Middle frontal gyrus (tissue), 1 donor: Measurements from ENCODE around the gene TMEM178B.

Source experiments
- DNase-seq: peaks from one replicate; pipeline ENCODE4 v3.0.0-alpha.2; 2015; ENCODE audit warnings: low spot score; ENCODE audit errors: extremely low spot score

Gene TMEM178B

DNA sequence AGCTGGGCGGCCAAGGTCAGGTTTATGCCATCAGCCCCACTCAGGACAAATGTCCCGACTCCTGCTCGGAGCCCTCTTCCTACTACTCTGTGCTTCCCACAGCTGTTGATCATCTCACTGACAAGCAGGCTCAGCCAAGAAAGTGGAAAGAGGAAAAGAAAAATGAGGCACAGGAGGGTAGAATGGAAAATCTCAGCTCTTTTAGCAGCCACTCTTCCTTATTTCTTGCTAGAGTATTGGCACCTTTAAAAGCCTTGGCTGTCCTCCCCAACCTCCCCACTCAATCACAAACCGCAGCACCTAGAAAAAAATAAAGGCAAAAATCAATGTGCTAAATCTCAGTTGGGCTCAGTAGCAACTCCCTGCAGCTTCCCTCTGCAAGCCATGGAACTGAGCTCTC lies 442.1 kb downstream of the TMEM178B start:
- DNase-seq = no peak

DNA sequence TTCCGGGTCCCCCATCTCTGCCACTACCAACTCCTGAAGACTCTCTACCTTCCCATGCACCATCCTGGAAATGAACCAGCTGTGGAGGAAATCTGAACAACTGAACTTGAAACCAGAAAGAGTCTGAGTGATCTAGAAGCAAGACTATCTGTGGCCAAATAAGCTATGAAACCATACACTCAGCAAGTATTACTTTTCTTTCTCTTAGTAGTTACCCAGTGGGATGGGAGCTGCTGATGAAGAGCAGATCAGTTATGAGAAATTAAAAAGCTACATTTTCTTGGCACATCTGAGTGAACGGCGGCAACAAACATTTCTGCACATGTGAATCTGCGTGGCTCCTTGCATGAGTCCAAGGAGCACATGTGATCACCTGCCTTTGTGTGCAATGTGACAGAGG lies 445.8 kb downstream of the TMEM178B start:
- no peak for DNase-seq

DNA sequence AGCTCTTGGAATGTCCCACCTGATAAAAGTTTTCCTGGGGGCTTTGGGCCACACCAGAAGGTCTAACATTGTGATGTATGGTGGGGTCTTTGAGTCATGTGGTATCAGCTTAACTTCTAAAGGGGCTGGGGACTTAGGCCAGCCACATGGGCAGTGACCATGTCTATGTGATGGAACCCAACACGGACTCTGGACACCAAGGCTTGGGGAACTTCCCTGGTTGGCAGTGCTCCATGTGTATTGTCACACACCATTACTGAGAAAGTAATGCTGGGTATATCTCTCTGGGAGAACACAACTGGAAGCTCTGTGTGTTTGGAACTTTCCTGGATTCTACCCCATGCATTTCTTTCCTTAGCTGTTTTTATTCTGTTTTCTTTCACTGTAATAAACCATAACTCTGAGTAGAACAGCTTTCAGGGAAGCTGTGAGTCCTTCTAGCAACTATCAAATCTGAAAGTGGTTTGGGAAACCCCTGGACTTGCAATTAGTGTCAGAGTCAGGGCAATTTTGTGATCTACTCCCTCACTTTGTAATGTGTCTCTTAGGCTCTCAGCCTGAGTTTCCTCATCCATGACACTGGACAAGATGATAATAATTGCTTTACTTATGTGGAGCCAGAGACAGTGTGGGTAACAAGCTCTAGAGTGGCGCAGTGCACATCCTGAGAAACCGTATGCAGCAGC lies 448.9 kb downstream of the TMEM178B start:
- DNase-seq = no peak

DNA sequence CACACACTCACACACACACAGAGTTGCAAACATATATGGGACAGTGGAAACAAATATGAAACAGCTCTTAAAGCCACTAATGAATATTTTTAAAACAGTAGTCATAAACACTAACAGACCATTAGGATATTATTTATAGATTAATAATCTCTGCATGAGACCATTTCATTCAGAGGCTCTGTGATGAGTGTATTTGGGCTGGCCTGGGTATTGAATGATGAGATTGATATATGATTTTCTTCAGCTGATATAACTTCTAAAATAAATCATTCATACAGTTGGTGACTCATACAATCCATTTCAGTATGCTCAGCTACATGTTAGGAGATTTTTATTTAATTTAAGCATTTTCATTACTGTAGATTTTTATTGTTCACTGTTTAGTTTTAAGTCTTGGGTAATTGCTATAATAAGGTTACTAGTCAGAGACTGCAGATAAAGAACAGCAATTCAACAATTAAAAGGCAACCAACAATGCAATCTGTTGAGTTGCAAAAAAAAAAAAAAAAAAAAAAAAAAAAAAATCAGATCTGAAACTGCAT lies 452.2 kb downstream of the TMEM178B start:
- no peak for DNase-seq

DNA sequence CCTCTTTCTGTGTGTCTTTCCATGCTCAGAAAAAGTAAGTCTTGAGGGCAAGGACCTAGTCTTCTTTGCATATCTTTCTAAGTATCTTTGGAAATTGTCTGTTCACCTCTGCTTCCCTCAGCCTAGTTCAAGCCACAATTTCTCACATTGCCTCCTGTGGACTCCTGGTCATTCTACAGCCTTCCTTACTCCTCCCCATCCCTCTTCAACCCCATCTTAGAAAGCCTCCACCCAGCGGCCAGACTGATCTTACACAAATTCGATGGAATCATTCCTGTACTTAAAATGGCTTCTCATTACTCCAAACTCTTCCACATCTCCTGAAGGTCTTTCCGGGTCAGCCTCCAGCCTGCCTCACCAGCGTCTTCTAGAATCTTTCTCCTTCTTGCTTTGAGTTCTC lies 453.2 kb downstream of the TMEM178B start:
- DNase-seq = no peak

DNA sequence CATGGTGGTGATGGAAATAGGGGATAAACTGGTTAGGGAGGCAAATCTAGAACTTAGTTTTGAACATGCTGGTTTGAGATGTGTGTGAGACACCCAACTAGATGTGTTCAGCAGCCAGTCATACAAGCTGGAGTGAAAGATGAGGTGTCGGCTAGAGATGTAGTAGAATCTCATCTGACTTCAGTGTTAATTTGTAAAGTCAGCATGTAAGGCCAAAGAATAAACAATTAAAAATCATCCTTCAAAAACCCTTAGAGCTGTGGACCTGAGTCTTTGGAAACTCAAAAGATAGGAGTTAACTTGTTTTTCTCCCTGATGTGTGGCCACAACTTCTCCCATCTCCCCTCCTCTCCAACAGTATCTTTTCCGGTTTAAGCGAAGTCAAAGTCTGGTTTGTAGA lies 454.5 kb downstream of the TMEM178B start:
- no peak for DNase-seq
